H1 (cell line): ENCODE measurements around the gene TOMM5. TPM values are rescaled to one million over a fixed set of nuclear protein-coding genes. Genes with fewer than 3 reads are reported as not detected.

Experiments
- CTCF ChIA-PET: fragments of 300-600 bp; sonication (Branson Sonifier 250); formaldehyde crosslinking; loops from one replicate; lab custom pipeline; 2021; ENCODE audit not compliant: partially characterized antibody; lab: Charles Lee
- POLR2A ChIA-PET: fragments of 300-600 bp; sonication (Branson Sonifier 250); formaldehyde crosslinking; loops from one replicate; lab custom pipeline; 2021; ENCODE audit warnings: inconsistent platforms; ENCODE audit not compliant: partially characterized antibody; lab: Charles Lee
- DNase-seq, 2 experiments: peaks; one replicate each; pipeline versions ENCODE4 v3.0.0 to v3.0.0-alpha.2; 2010 to 2022; ENCODE audit warnings: low spot score in 2 of 2, low read depth in 1 of 2, mixed read lengths in 1 of 2
- FAIRE-seq: peaks from 2 replicates; lab custom pipeline; 2011; peaks lifted over from hg19 to GRCh38; lab: Jason Lieb, UNC
- H2AFZ ChIP-seq: 2 replicates; pipeline ENCODE4 v1.8.1; 2012; ENCODE audit warnings: low read length, inconsistent platforms
- H2AK5ac ChIP-seq: 2 replicates; pipeline ENCODE4 v1.6.1; 2013; ENCODE audit warnings: low read depth, low read length
- H2BK120ac ChIP-seq: replicated peaks from 2 replicates; pipeline ENCODE3; 2013; ENCODE audit warnings: low read depth, low read length, inconsistent platforms
- H2BK12ac ChIP-seq: 2 replicates; pipeline ENCODE4 v1.6.1; 2013; ENCODE audit warnings: low read depth, low read length
- H2BK15ac ChIP-seq: 2 replicates; pipeline ENCODE4 v1.6.1; 2013; ENCODE audit warnings: low read length
- H2BK20ac ChIP-seq: 2 replicates; pipeline ENCODE4 v1.6.1; 2013; ENCODE audit warnings: low read length
- H2BK5ac ChIP-seq: 2 replicates; pipeline ENCODE4 v1.6.1; 2013; ENCODE audit warnings: low read depth, low read length
- H3K14ac ChIP-seq: 2 replicates; pipeline ENCODE4 v1.6.1; 2013; ENCODE audit warnings: inconsistent platforms; ENCODE audit not compliant: insufficient read length
- H3K18ac ChIP-seq: 2 replicates; pipeline ENCODE4 v1.6.1; 2013; ENCODE audit warnings: low read length; ENCODE audit errors: extremely low read depth
- H3K23ac ChIP-seq: 2 replicates; pipeline ENCODE4 v1.6.1; 2013; ENCODE audit warnings: inconsistent platforms; ENCODE audit not compliant: insufficient read length
- H3K23me2 ChIP-seq: 2 replicates; pipeline ENCODE4 v1.6.1; 2013; ENCODE audit warnings: low read depth, low read length
- H3K27ac ChIP-seq: 2 replicates; pipeline ENCODE4 v1.6.1; 2011; ENCODE audit warnings: low read depth, low read length, inconsistent platforms
- H3K27me3 ChIP-seq, 4 experiments: replicated peaks in 1 of 4; 1 replicate in 1 of 4; 2 replicates in 3 of 4; pipeline versions ENCODE4 v1.6.1 to v1.8.1; 2011 to 2013; ENCODE audit warnings: low read length in 3 of 4, mild to moderate bottlenecking in 3 of 4, inconsistent platforms in 2 of 4, mixed read lengths in 2 of 4, moderate library complexity in 1 of 4; ENCODE audit not compliant: control insufficient read depth in 3 of 4, insufficient read depth in 3 of 4; ENCODE audit errors: extremely low read depth in 1 of 4
- H3K36me3 ChIP-seq, 4 experiments: 2 replicates each; pipeline versions ENCODE4 v1.6.1 to v1.8.1; 2011 to 2013; ENCODE audit warnings: mild to moderate bottlenecking in 4 of 4, low read length in 3 of 4, moderate library complexity in 2 of 4, control low read depth in 1 of 4, inconsistent platforms in 1 of 4; ENCODE audit not compliant: insufficient read depth in 4 of 4, control insufficient read depth in 2 of 4
- H3K4ac ChIP-seq: replicated peaks from 2 replicates; pipeline ENCODE3; 2013; ENCODE audit warnings: low read length, low read depth, mixed read lengths, inconsistent platforms; ENCODE audit not compliant: insufficient read length
- H3K4me1 ChIP-seq, 4 experiments: replicated peaks in 1 of 4; 1 replicate in 1 of 4; 2 replicates in 3 of 4; pipeline versions ENCODE4 v1.6.1 to v1.8.1; 2011 to 2013; ENCODE audit warnings: low read length in 3 of 4, inconsistent platforms in 2 of 4, mixed read lengths in 1 of 4; ENCODE audit not compliant: insufficient read depth in 4 of 4, control insufficient read depth in 3 of 4
- H3K4me2 ChIP-seq, 2 experiments: 2 replicates each; pipeline versions ENCODE4 v1.6.1 to v1.8.1; 2011 to 2013; ENCODE audit warnings: low read depth in 2 of 2, low read length in 2 of 2, control low read depth in 1 of 2, inconsistent platforms in 1 of 2, mild to moderate bottlenecking in 1 of 2; ENCODE audit not compliant: insufficient read depth in 1 of 2
- H3K4me3 ChIP-seq, 4 experiments: fragments of 200-600, 300-600 bp in 1 of 4; sonication (generic), shearing (Covaris generic), sonication (Bioruptor Twin) in 1 of 4; 2 replicates each; pipeline versions ENCODE4 v1.5.1 to v1.8.1; 2011 to 2016; ENCODE audit warnings: low read length in 4 of 4, low read depth in 3 of 4, control low read depth in 2 of 4, inconsistent platforms in 2 of 4, mild to moderate bottlenecking in 2 of 4, mixed read lengths in 1 of 4, moderate library complexity in 1 of 4; ENCODE audit not compliant: insufficient read depth in 2 of 4; ENCODE audit errors: extremely low read depth in 1 of 4
- H3K56ac ChIP-seq: replicated peaks from 2 replicates; pipeline ENCODE3; 2013; ENCODE audit warnings: low read depth, mild to moderate bottlenecking, mixed read lengths, low read length, inconsistent platforms; ENCODE audit not compliant: insufficient read length
- H3K79me1 ChIP-seq: 2 replicates; pipeline ENCODE4 v1.6.1; 2013; ENCODE audit warnings: low read depth, low read length, control low read depth
- H3K79me2 ChIP-seq, 2 experiments: 2 replicates each; pipeline versions ENCODE4 v1.6.1 to v1.8.1; 2012 to 2013; ENCODE audit warnings: low read length in 2 of 2, mild to moderate bottlenecking in 2 of 2, inconsistent platforms in 1 of 2; ENCODE audit not compliant: insufficient read depth in 2 of 2, control insufficient read depth in 1 of 2
- H3K9ac ChIP-seq, 4 experiments: replicated peaks in 1 of 4; 1 replicate in 1 of 4; 2 replicates in 3 of 4; pipeline versions ENCODE4 v1.6.1 to v1.8.1; 2011 to 2013; ENCODE audit warnings: low read depth in 3 of 4, low read length in 3 of 4, control low read depth in 2 of 4, mild to moderate bottlenecking in 2 of 4, moderate library complexity in 2 of 4, inconsistent platforms in 1 of 4; ENCODE audit errors: extremely low read depth in 1 of 4
- H3K9me3 ChIP-seq, 2 experiments: 2 replicates each; pipeline versions ENCODE4 v1.6.1 to v1.8.1; 2012 to 2013; ENCODE audit warnings: mild to moderate bottlenecking in 2 of 2, moderate library complexity in 2 of 2, control low read depth in 1 of 2, inconsistent platforms in 1 of 2, low read depth in 1 of 2, low read length in 1 of 2, mixed read lengths in 1 of 2; ENCODE audit not compliant: insufficient read depth in 2 of 2
- H4K20me1 ChIP-seq, 2 experiments: replicated peaks in 1 of 2; 2 replicates each; pipeline versions ENCODE3 to v1.8.1; 2011 to 2013; ENCODE audit warnings: inconsistent platforms in 2 of 2, low read length in 2 of 2, mild to moderate bottlenecking in 1 of 2; ENCODE audit not compliant: insufficient read depth in 2 of 2, control insufficient read depth in 1 of 2
- H4K5ac ChIP-seq: 2 replicates; pipeline ENCODE4 v1.6.1; 2013; ENCODE audit warnings: low read length, low read depth, mixed read lengths, inconsistent platforms; ENCODE audit not compliant: insufficient read length
- H4K8ac ChIP-seq: 2 replicates; pipeline ENCODE4 v1.8.0; 2013; ENCODE audit warnings: mild to moderate bottlenecking, moderate library complexity, low read length, inconsistent platforms; ENCODE audit not compliant: insufficient read depth; ENCODE audit errors: extremely low read depth
- H4K91ac ChIP-seq: replicated peaks from 2 replicates; pipeline ENCODE3; 2013; ENCODE audit warnings: low read length, mixed read lengths, inconsistent platforms; ENCODE audit not compliant: insufficient read length
- WGBS, 2 experiments: shearing (Covaris generic) in 1 of 2; methylation state at CpG; one replicate each; pipeline versions ENCODE4 v1.1.6 to v1.1.7; 2013 to 2015; ENCODE audit warnings: low lambda C conversion rate in 2 of 2, mixed read lengths in 2 of 2, inconsistent platforms in 1 of 2, low coverage in 1 of 2, missing lambda C conversion rate in 1 of 2; ENCODE audit not compliant: insufficient replicate concordance in 2 of 2, insufficient coverage in 1 of 2, insufficient read length in 1 of 2; ENCODE audit errors: extremely low coverage in 1 of 2, missing lambda C conversion rate in 1 of 2; 5-methylcytosine and 5-hydroxymethylcytosine counted together
- polyA plus RNA-seq, 7 experiments: library from polyadenylated mRNA; depleted of rRNA in 3 of 7; stranded (reverse) in 5 of 7; unstranded in 2 of 7; fragments of >200 nt in 5 of 7; fragments of 200-250 nt in 2 of 7; gene quantifications; 1 replicate in 5 of 7; 2 replicates in 1 of 7; 4 replicates in 1 of 7; pipeline versions ENCODE4 v1.2.1 to v1.2.3, GENCODE V29; 2011 to 2013; ENCODE audit warnings: missing spikeins in 2 of 7, mixed read lengths in 2 of 7
- total RNA-seq: library from RNA; stranded (reverse); fragmentation: NEBNext Ultra II Directional; extraction: Animal tissue kit (Norgen Biotek cat#: 25700); gene quantifications from 2 replicates; pipeline ENCODE4 v1.2.1, GENCODE V29; 2021

TOMM5 gene
- total and polyA plus RNA-seq, 2 of the 8 experiments (the other 6 are each of a cell fraction or from before 2014, with no cell fraction given) = 171 to 174 TPM

GRCh38 chr9:37543468-37543867 is 48.9 kb downstream of the TOMM5 start:
- Histone ChIP-seq H4K20me1 (peaks cover 0 to 7% of the 10 kb centered on the region in 2 experiments), H3K79me2 (no peaks in the 10 kb centered on the region), H2BK15ac (no peak overlapping the region), H2AFZ (no peak overlapping the region), H3K23ac (no peak overlapping the region), H3K79me1 (no peaks in the 10 kb centered on the region), H2AK5ac (no peak overlapping the region), H3K4me2 (no peak overlapping the region), H3K18ac (no peak overlapping the region), H3K14ac (no peak overlapping the region), H3K9me3 (no peaks in the 10 kb centered on the region), H3K4me1 (no peaks in the 10 kb centered on the region), H3K27ac (no peak overlapping the region), H3K4me3 (no peak overlapping the region), H4K5ac (no peak overlapping the region), H2BK5ac (no peak overlapping the region), H4K8ac (no peak overlapping the region), H3K23me2 (no peaks in the 10 kb centered on the region), H2BK20ac (no peak overlapping the region), H2BK120ac (no peak overlapping the region), H3K36me3 (peaks cover 0 to 8% (median 1%) of the 10 kb centered on the region in 4 experiments; a peak in 3 of 8 replicates), H3K4ac (no peak overlapping the region), H4K91ac (no peak overlapping the region), H3K27me3 (no peaks in the 10 kb centered on the region), H3K56ac (no peak overlapping the region), H3K9ac (no peak overlapping the region), H2BK12ac (no peak overlapping the region)
- ChIA-PET CTCF (no interaction called here), POLR2A (interaction anchor here (1.1 kb wide), 1 partner anchor 10 kb away, joined by 3 read pairs; no protein-coding TSS in a partner anchor)
- DNase-seq (no peak), FAIRE-seq (no peak)
- 100% methylated on average over 1 of the region's 1 CpG; no CpG with 5 or more reads in 1 of the 2 experiments for WGBS, 2 experiments
